Measurements from ENCODE around the gene FAM161A. TPM values are rescaled to one million over a fixed set of nuclear protein-coding genes. Genes with fewer than 3 reads are reported as not detected.

Gene FAM161A
- polyA plus RNA-seq, 1 donor: 13.3 TPM

- DNase-seq (ENCODE audit: low read depth): no peak
Observed at GRCh38 chr2:61787941-61788563, 65.8 kb downstream of the FAM161A start.

GRCh38 chr2:61786876-61787275 lies 67.0 kb downstream of the FAM161A start:
- no peak for DNase-seq (ENCODE audit: low read depth)

- DNase-seq (ENCODE audit: low read depth): no peak
Observed at GRCh38 chr2:61785583-61785982, 68.3 kb downstream of the FAM161A start.

- no peak for DNase-seq (ENCODE audit: low read depth)
Observed at GRCh38 chr2:61784643-61785042, 69.2 kb downstream of the FAM161A start.

- no peak for DNase-seq (ENCODE audit: low read depth)
Observed at GRCh38 chr2:61775956-61776570, 77.8 kb downstream of the FAM161A start.

Other genes with a start within 250 kb of the FAM161A start
- gene CCT4, start 34.6 kb upstream of the FAM161A start, polyA plus RNA-seq (ENCODE audit: insufficient read length): 112 TPM
- 63.9 TPM for gene COMMD1, start 51.6 kb upstream of the FAM161A start, polyA plus RNA-seq (ENCODE audit: insufficient read length)

All from forelimb muscle (tissue), 1 donor.